Embryonic facial prominence (tissue), 1 donor: Measurements from ENCODE around the gene SYCE1.
"Not testable (repeated sequence)": the region's sequence is repeated elsewhere in the genome, so short reads cannot be mapped to it uniquely, and the experiment has no call there.

Experiments used
- DNase-seq: peaks from one replicate; pipeline ENCODE4 v3.0.0-alpha.2; 2016; ENCODE audit errors: extremely low spot score

Gene SYCE1

GRCh38 chr10:133557381-133557780 is 8.0 kb downstream of the SYCE1 start:
- no peak for DNase-seq

DNA sequence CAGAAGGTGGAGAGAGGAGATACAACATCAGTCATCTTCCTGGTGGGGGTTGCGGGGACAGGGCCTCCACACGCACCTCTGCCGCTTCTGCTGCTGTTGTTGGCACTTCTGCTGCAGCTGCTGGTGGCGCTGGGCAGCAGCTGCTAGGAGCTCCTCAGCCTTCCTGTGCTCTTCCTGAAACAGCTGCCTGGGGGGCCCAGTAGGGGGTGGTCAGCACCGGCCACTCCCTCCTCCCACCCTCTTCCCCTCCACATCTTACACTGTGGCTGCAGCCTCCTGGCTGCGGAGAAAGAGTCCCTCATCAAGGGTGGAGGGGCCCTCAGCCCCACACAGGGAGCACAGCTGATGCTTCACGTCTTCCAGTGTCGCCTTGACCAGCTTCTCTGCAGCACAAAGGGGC is 9.9 kb downstream of the SYCE1 start:
- no peak for DNase-seq

- no peak for DNase-seq
These were observed 10.8 kb downstream of the SYCE1 start for GRCh38 chr10:133554600-133554999.

- no peak for DNase-seq
These were observed 20.9 kb downstream of the SYCE1 start for GRCh38 chr10:133544506-133544905.

DNA sequence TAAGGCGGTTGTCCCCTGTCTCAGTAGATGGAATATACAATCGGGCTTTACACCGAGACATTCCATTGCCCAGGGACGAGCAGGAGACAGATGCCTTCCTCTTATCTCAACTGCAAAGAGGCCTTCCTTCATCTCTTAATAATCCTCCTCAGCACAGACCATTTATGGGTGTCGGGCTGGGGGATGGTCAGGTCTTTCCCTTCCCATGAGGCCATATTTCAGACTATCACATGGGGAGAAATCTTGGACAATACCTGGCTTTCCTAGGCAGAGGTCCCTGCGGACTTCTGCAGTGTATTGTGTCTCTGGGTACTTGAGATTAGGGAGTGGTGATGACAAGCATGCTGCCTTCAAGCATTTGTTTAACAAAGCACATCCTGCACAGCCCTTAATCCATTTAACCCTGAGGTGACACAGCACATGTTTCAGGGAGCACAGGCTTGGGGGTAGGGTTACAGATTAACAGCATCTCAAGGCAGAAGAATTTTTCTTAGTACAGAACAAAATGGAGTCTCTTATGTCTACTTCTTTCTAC is 23.9 kb downstream of the SYCE1 start:
- not testable (repeated sequence) for DNase-seq

- no peak for DNase-seq
These were observed 27.5 kb downstream of the SYCE1 start for GRCh38 chr10:133537546-133538545.

DNA sequence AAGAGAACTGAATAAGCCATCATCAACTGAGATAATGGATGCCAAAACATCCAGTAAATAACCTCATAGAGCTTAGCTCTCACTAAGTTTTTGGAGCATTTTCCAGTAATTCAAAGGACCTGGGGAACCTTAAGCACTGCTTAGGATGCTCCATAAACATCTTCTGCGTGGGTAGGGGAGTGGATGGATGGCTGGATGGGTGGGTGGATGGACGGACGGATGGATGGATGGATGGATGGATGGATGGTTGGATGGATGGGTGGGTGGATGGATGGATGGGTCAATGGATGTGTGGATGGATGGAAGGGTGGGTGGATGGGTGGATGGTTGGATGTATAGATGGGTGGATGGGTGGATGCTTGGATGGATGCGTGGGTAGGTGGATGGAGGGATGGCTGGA is 29.2 kb downstream of the SYCE1 start:
- DNase-seq, result no peak

- DNase-seq, result no peak
These were observed 31.0 kb downstream of the SYCE1 start for GRCh38 chr10:133534417-133534816.

DNA sequence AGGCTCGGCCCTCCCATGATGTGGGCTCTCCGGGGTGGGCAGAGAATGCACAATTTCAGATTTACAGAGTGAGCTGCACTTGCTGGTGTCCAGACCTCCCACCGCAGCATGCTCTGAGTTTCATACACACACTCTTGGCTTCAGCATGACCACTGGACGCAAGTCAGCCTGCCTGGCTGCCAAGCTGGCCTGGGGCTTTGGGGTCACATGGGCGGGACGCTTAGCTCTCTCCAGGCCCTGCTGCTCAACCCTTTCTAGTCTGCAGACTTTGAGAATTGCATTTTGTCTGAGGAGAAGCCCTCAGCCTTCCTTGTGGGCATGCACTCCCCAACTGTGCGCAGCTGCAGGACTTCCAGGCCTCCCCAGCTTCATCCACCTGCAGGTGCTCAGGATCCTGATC is 32.5 kb downstream of the SYCE1 start:
- no peak for DNase-seq

DNA sequence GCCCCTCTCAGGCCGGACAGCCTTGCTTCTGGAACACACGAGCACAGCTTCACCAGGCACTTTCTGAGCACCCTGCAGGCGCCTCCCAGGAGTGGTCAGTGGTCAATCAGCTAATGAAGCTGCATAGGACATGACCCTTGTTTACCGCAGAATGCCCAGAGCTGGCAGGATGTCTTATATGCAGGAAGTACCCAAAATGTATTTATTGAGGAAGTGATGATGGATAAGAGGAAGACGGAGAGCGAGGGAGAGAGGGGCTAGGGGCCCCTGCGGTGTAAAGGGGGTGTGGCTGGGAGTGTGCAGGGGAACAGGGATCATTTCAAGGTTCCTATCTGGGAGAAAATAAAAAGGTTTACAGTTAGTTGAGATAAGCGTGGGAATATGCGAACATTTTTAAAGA is 34.9 kb downstream of the SYCE1 start:
- no peak for DNase-seq

GRCh38 chr10:133529576-133529946 is 35.8 kb downstream of the SYCE1 start:
- no peak for DNase-seq

- DNase-seq, result no peak
These were observed 36.4 kb downstream of the SYCE1 start for GRCh38 chr10:133528845-133529575.

GRCh38 chr10:133528296-133528844 is 37.0 kb downstream of the SYCE1 start:
- no peak for DNase-seq

DNA sequence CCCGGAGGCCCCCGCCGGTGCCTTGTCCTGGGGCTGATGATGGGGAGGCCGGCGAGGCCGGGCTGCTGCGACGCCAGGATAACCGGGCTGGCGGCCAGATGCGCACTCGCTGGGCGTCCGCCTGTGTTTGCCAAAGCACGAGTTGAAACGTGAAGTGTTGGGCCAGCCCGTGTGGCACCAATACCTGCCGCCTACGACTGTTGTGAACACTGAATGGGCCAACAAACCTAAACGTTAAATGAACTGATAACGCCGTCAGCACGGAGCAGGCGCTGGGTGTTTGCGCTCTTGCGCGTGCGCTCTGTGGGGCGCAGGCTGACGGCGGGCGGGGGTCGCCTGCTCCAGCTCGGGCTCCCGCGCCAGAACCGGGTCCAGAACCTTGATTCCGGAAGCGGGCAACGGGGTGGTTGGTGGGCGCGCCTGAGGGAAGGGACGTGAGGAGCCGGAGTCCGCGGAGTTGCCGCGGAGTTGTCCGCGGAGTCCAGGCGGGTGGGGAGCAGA is 37.6 kb downstream of the SYCE1 start:
- no peak for DNase-seq

DNA sequence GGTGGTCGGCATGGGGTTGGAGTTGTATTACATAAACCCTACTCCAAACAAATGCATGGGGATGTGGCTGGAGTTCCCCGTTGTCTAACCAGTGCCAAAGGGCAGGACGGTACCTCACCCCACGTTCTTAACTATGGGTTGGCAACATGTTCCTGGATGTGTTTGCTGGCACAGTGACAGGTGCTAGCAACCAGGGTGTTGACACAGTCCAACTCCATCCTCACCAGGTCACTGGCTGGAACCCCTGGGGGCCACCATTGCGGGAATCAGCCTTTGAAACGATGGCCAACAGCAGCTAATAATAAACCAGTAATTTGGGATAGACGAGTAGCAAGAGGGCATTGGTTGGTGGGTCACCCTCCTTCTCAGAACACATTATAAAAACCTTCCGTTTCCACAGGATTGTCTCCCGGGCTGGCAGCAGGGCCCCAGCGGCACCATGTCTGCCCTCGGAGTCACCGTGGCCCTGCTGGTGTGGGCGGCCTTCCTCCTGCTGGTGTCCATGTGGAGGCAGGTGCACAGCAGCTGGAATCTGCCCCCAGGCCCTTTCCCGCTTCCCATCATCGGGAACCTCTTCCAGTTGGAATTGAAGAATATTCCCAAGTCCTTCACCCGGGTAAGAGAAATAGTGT is 38.3 kb downstream of the SYCE1 start, which contains the start of gene CYP2E1:
CYP2E1 (plus strand) TSS at position 407 of the 632 bp plus-strand sequence; CDS start at position 440, 33 bp downstream.
- no peak for DNase-seq

DNA sequence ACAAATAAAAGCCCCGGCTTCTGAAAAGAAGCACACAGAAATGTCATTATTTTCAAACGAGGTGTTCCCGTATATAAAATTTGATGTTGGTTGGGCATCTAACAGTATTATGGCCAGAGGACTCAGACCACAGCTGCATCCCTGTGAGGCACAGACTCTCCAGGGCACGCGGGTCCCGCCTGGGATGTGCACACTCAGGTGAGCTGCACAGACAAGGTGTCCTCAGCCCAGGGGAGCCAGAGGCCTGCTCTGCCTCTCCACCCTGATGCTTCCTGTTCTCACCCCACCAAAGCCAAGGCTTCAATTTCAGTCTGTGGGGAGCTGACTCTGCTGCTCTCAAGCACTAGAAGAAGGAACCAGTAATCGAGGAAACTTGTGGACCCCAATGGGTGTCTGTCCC is 39.9 kb downstream of the SYCE1 start:
- DNase-seq, result no peak

DNA sequence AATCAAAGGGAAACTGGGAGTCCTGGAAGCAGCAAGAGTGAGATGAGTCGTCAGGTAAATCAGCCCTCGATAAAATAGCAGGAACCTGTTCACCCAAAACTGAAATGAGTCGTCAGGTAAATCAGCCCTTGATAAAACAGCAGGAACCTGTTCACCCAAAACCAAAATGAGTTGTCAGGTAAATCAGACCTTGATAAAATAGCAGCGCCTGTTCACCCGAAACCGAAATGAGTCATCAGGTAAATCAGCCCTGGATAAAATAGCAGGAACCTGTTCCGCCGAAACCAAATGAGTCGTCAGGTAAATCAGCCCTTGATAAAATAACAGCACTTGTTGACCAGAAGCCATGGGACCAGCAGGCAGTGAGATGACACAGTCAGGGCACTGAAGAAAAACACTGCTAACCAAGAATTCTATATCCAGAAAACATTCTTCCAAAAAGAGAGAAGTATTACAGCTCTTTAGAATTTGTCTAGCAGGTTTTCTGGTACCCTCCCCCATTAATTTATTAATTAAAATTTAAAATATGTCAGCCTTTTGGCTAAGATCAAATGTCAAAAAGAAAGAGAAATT is 41.7 kb downstream of the SYCE1 start:
- no peak for DNase-seq

DNA sequence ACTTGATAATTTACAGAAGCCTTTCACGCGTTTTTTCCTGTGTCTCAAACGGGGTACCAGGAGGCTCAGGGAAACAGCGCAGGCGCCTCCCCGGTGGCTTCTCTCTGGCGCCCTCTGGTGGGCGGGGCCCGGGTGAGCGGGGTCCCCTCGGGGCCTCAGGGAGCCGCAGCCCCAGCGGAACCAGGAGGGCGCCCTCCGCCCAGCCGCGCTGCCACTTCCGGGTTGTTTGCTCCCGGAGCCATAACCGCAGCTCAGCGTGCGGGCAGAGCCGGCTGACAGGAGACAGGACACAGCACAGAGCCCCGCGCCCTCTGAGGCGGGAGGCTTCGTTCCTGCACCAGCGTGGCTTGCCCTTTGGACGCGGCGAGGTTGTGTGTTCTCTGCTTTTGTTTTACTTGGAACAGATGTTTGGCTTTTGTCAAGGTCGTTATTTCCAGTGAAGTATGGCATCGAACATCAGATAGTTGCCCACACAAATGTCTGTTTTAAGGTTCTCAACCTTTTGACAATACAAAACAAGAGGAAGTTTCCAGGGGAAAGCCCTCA is 45.1 kb downstream of the SYCE1 start:
- DNase-seq, result no peak

GRCh38 chr10:133518517-133518916 is 46.9 kb downstream of the SYCE1 start:
- not testable (repeated sequence) for DNase-seq

- DNase-seq, result no peak
These were observed 49.3 kb downstream of the SYCE1 start for GRCh38 chr10:133516057-133516456.

GRCh38 chr10:133515471-133515870 is 49.9 kb downstream of the SYCE1 start:
- DNase-seq, result no peak
